HuH-7 (cell line): Measurements from ENCODE around the gene CPNE5.

Experiments
- DNase-seq: peaks from one replicate; pipeline ENCODE4 v3.0.0; 2011; ENCODE audit warnings: low spot score

Gene CPNE5

DNA sequence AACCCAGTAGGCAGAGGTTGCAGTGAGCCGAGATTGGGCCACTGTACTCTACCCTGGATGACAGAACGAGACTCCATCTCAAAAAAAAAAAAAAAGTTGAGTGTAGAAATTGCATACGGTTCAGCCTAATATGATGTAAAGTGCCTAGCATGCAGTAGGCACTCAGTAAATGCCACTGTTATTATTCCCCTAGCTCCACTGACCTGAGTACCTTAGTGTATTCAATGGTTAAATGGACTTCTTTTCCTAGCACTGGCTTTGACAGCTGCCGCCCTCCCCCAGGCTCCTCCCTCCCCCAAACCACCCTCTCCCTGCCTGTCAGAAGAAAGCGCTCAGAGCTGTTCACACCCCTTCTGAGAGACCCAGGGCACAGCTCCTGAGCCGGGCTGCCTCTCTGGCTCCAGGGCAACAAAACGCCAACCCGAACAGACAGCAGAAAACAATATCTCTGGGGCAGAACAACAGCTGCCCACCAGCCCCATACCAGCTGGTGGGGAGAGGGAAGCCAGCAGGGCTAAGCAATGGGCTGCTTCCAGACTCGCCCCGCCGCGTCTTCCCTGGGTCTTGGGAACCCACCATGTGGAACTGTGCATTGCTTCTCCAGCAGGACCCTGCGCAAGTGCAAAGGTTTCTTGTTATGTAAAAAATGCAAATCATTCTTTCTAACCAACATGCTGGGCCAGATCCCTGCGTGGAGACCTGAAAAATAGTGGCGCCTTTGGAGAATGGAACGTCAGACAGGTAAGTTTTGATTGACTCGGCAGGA lies 4.5 kb downstream of the CPNE5 start:
- DNase-seq = no peak

DNA sequence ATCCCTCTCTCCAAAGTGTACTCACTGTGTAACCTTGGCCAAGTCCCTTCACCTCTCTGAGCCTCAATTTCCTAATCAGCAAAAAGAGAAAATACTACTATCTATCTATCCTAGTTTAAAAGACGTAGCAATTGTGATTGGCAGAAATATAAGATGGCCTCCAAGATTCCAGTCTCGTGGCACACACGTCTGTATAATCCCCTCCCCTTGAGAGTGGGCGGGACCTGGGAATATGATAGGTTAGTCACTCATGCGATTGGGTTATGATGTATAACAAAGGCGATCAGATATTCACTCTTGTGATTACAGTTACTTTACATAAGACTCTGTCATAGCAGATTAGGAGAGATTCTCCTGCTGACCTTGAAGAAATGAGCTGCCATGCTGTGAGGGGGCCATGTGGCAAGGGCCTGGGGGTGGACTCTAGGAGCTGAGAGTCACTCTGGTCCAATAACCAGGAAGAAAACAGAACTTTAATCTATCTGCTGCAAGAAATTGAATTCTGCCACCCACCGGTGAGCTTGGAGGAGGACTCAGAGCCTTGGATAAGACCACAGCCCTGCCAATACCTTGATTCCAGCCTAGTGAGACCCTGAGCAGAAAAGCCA lies 6.0 kb downstream of the CPNE5 start:
- DNase-seq = no peak

DNA sequence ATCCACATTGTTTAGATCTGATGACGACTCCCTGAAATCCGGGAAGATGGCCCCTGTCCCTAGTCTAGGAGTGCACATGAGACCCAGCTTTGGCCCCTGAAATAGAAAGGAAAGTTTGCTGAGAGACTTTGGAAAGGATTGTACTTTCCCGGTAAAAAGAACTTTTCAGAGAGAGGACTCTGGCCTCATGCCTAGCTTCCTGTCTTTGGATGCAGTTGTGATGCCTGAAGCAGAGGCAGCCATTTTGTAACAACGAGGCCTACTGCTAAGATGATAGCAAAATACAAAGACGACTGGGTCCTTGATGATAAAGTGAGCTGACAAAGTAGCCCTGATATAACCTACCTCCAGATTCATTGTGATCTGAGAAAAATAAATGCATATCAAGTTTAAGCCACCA lies 6.9 kb downstream of the CPNE5 start:
- DNase-seq = no peak

DNA sequence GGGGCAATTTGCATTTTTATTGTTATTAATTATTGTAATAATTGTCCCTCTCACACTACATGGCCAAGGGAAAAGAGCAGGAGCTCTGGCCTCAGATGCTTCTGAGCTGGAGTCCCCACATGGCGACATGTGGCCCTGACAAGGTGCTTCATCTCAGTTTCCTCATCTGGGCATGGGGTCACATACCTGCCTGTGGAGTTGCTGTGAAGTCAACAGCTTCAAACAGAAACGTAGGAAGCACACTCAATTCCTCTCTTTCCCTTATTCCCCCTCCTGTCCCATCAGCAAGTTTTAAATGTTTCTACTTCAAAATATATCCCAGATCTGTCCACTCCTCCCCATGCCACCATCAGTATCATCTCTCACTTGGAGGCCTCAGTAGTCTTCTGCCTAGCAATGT lies 8.7 kb downstream of the CPNE5 start:
- no peak for DNase-seq

DNA sequence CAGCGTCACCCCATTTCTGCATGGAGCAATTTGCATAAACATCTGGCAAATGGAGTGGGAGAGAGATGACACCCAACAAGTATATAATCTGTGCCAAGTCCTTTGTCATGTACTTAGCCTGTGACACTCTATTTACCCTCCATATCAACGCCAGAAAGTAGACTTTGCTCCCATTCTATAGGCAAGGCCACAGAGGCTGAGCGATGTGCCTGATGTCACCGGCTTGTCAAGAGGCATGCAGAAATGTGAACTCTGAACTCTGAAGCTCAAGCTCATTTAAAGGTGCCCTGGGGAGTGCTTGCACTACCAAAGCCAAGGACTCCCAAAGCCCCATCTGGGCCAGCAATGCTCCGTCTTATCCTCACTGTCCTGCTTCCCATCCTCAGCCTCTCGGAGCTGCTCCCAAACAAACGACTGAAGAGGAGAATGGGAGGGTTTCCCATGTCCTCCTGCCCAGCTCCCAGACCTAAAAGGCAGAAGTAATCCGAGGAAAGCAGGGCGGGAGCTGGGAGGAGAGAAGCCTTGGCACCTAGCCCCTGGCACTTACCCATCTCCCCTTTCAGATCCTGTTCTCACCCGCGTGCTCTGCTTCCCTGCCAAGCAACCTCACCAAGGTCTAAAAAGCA lies 9.2 kb downstream of the CPNE5 start:
- DNase-seq = peak; percentile 44

DNA sequence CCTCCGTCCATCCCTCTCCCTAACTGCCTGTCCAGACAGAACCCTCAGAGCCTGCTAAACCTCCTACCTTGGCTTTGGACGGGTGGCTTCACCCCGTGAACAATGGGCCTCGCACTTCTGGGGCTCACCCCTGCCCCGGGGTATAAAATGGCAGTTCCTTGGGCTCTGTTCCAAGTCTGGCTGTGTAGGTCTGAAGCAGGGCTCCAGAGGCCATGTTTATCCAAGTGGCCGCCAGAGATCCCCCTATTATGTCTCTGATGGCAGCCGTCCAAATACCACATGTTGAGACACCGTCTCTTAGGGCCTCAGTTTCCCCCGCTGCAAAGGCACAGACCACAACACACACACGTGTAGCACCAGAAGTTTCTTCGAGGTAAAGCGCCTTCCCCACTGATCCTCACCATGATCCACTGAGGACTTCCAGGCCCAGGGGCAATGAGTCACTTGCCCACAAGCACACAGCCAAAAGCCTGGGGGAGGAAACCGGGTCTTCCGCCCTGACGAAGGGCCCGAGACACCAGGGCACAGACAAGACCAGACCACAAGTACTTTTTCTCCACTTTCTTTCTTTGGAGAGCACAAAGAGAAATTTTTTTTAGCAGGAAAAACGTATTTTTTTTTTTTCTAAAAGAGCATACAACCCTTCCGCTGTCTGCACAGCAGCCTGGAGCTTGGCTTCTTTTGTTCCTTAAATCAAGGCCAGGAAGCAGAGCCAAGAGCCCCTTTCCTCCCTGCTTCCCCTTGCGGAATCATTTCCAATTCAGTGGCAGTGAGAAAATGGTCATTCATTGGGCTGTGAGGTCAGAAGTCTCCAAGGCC lies 11.8 kb downstream of the CPNE5 start:
- no peak for DNase-seq

DNA sequence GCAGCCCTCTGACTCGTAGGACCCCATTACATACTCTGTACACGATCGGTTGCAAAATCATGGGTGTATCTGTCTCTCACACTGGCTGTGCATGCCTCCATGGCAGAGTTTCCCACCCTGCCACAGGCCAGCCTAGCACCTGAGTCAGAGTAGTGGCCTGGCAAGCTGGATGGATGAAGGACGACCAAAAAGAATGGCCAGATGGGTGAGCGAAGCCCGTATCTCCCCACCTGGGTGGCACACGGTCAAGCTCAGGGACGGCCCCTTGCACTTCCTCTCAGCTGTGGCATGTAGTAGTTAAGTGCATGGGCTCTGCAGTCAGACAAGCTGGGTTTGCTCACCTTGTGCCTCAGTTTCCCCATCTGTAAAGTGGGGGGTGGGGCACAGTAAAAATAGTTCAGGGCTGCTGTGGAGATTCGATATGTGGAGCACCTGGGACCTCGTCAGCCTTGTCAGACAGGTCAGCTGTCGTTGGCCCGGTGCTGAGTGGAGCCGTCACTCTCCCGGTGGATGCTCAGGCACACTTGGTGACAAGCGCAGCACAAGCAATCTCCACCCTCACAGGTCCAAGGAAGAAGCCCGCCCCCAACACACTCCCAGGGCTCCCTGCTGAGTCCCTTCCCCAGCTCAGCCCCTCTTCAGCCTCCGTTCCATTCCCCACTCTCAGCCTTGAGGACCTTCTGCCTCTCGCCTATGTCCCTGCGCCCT lies 12.6 kb downstream of the CPNE5 start:
- DNase-seq = no peak

DNA sequence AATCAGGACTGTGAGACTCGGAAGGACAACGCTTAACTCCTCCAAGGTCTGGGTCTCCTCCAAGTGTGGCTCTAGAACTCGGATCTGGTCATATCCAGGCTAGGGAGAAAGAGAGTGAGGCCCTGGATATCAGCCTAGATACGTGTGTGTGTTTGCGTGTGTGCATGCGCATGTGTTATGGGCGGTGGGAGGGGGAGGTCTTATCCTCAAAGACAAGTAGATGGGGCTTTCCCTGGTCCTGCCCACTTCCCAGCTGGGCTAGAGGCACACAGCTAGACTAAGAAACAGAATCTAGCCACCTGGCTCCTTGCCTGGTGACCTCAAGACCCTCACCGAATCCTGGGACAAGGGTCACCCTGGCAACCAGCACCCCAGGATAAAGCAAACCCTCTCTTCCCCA lies 13.2 kb downstream of the CPNE5 start:
- DNase-seq = no peak

DNA sequence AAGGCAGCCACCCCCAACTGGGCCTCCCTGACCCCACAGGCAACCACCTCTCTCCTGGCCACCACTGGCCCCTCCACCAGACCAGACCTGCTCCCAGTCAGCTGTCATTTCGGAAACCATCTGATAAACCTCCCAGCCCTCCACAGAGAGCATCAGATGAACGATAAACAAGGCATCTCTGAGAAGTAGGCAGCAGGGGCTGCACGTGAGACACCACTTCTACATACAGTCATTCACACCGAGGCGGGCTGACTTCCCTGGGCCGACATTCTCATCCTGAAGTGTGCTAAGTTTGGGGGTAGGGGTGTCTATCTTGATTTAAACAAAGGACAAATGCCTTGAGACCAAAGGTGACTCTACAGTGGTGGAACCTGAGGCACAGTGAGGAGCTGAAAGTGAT lies 13.8 kb downstream of the CPNE5 start:
- no peak for DNase-seq

DNA sequence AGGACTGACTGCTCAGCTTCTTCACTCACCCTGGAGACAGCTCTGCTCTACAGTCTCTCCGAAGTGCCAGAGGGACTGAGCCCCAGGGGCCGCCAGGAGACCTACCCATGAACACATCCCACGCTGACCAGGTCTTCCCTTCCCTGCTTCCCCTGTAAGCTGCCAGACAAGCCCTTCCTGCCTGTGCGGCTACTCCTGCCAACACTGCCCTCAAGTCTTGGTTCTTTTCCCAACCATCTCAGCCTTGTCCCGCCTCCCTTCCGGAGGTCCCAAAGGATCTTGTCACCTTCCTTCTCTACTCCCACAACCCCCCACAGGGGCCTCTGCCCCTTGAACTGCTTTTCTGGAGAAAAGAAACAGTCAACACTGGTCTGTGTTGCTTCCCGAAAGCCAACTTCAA lies 15.0 kb downstream of the CPNE5 start:
- DNase-seq = no peak

DNA sequence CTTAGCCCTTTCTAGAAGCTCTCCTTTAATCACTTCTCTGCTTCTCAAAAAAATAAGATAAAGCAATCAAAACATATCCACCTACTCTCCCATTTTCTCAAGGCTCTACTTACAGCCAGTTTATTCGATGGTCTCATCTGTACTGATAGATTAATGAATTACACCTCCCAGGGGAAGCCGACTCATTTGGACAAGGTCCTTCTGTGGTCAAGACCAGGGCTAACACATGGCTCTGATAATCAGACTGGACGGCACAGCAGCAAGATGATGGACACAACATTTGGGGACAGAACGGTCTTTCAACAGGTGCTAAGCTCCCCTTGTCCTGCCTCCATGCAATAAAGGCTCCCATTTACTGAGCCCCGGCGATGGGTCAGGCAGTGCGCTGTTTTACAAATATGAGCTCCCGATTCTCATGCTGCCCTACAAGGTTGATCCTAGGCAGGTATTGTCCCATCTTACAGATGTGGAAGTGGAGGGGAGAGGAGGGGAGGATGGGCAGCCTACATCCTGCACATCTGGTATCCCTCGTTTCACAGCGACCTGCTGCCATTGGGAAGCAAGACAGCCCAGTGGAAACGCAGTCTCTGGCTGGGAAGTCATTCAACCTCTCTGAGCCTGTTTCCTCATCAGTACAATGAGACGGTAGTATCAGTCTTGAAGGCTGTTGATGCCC lies 15.7 kb downstream of the CPNE5 start:
- DNase-seq = no peak

DNA sequence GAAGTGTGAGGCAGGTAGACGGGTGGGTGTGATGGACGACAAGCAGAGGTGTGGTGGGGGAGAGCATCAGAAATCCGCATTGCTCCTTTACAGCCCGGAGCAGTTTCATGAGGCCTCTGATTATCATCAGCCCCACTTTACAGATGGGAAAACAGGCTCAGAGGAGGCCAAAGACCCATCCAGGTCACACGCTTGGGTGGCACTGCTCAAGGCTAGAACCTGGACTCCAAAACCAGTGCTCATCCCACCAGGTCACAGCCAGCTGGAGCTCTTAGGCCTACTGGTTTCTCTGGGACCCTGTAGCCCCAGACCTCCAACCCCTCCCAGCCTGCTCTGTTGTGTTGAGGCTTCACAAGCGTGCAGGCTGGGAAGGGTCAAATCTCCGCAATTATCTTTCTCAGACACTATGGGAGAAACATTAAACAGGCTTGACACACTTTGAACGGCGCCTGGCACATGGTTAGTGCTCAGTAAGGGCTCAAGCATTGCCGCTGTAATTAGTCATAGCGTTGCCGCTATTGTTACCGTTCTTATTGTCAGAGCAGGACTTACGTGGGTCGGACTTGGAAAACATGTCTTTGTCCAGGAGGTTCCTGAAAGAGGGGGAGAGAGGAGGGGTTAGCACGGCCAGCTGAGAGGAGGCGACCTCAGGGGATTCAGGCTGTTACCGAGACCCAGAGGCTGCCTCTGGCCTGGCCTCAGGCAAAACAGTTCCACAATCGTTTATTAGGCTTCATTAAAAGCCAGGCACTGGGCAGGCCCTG lies 16.6 kb downstream of the CPNE5 start:
- DNase-seq = no peak

DNA sequence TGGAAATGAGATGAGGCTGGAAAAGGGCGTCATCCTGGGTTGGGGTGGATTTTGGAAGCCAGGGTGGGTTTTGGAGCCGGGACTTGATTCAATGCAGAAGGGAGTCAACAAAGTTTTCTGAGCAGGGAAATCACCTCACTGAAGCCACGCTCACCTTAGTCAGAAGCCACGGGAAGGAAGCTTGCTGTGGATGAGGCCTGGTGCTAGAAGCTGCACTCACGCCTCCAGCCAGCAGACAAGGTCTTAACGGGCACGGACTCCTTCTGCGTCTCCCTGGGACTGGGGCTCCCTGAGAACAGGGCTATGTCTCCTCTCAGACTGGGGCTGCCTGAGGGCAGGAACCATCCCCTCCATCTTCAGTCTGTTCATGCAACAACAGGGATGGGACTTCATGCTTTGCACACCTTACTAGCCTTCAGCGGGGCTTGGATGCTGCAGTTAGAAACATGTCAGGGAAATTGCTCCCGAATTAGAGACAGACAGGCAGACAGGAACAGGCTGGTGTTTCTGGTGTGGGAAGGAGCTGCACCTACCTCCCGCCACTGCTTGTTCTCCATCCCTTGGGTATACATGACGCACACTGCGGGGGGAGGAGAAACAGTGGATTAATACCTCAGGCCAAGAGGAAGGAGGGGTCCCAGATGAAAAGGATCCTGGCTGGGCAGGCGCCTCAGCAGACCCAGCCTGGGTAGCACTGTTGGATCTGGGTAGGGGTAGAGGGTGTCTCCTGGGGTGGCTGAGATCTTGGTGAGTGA lies 17.5 kb downstream of the CPNE5 start:
- no peak for DNase-seq

DNA sequence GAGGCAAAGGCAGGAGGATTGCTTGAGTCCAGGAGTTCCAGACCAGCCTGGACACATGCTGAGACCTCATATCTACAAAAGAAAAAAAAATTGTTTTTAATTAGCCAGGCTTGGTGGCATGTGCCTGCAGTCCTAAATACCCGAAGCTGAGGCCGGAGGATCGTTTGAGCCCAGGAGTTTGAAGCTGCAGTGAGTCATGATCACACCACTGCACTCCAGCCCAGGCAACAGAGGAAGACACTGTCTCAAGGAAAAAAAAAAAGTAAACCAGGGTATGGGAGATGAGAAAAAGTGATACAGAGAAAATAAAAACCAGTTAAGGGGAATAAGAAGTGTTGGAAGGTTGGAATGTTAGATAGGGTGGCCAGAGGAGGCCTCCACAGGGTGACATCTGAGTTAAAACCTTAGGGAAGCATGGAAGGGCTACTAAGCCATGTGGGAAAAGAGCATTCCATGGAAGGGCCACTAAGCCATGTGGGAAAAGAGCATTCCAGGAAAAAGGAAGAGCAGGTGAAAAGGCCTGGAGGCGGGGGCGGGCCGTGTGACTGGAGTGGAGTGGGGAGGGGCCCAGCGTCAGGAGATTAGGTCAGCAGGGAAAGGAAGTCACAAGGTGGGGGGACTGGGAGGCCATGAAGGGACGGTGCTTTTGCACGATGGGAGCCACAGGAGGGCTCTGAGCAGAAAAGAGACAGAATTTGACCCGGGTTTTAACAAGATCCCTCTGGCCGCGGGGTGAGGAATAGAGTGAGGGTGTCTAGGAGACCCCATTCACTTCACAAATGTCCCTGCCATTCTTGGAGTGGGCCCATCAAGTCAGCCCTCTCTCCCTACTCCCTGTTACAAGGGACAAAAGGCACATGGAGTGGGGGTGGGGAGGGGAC lies 18.3 kb downstream of the CPNE5 start:
- DNase-seq = no peak

DNA sequence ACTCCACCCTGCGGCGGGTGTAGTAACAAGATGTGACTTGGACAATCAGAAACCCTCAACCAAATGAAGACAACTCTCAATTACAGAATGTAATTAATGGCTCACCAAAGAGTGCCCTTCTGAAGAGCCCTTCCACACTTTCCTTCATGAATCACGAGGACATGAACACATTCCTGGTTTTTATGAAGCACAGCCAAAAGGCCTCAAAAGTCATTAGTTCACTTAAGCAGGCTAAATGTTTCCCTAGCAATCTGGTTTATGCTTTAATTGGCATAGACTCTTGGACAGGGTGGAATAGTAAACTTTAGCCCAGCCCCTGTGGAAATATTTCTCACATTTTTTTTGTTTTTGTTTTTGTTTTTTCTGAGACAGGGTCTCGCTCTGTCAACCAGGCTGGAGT lies 20.5 kb downstream of the CPNE5 start:
- no peak for DNase-seq

DNA sequence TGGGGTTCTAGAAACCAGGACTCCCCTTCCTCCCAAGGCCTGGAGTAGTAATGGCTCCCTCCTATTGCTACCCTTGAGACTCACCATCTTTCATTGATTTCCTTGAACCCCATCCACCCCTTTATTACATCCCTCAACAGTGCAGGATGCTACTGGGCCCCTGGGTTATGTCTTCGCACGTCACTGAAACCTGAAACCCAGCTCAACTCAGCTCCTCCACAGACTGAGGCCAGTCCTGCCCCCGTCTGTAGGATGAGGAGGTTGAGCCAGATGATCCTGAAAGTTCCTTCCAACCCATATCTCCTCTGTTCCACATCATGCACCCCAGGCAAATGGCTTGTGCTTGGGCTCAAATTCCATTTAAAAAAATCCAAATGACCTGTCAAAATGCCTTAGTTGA lies 21.4 kb downstream of the CPNE5 start:
- DNase-seq = no peak

DNA sequence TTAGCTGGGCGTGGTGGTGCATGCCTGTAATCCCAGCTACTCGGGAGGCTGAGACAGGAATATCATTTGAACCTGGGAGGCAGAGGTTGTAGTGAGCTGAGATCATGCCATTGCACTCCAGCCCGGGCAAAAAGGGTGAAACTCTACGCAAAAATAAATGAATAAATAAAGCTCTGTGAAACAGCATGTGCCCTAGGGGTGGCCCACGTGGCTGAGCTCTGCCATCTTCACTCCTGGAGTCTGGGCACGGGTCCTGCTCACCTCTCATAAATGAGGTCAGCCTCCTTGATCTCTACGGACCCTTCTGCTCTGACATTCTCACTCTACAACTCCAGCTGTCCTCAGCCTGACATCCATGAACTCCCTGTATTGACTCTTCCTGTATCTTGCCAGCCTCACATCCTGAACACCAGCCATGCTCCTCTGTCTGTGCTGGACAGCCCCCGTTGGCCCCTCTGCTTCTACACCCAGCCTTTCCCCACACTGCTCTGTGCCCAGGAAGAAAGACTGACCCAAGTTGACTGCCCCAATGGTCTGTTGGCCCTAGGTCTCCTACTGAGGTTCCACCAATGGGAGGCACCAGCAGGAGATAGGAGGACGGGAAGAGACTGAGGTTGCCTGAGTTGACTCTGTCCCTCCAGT lies 21.9 kb downstream of the CPNE5 start:
- DNase-seq = no peak

DNA sequence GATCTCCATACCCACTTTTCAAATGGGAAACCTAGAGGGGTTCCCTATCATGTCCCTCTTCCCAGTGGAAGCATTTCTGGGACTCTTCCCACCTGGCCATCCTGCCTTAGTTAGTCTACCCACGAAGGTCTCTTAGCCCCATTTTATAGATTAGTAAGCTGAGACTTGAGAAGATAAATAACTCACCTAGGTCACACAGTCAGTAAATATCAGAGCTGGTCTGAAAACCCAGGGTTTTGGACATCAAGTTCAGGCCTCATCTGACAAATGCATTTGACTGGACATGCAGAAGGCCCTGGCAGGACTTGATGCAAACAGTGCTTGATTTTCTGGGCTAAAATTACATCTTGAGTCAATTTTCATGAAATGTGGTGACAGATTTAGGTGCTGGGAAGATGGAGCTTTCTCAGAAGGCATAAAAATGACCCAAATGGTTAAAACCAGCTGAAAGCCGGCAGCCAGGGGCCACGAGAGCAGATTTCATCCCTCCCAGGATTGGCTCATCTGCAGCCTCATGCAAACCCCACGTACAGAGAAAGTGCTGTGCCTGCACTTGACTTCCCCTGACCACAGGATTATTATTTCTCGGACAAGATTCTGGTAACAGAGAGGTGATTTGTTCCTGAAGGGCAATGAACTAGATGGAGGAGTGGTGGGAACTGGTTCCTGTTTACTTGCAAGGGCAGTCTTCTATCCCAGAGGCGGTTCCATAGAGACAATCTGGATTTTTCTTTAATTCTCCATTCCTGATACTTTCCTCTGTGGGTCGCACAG lies 23.1 kb downstream of the CPNE5 start:
- DNase-seq = no peak
